ENCODE measurements around the gene ADSS1.

The ADSS1 gene

DNA sequence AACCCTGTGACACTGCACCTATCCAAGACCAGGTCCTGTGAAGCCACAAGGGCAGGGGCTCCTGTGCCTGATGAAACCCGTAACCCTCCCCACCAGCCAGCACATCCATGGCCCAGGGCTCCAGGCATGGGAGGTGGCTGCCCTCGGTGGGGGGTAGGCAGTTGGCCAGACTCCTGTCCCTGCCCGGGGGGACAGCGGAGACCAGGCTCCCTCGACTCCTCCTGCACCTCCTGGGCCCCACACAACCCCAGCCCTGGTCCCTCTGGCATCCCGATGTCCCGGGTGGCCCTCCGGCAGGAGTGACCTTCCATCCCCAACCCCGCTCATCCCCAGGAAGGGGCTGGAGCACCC lies 60.2 kb downstream of the ADSS1 start:
- DNase-seq (ENCODE audit: low spot score): no peak

DNA sequence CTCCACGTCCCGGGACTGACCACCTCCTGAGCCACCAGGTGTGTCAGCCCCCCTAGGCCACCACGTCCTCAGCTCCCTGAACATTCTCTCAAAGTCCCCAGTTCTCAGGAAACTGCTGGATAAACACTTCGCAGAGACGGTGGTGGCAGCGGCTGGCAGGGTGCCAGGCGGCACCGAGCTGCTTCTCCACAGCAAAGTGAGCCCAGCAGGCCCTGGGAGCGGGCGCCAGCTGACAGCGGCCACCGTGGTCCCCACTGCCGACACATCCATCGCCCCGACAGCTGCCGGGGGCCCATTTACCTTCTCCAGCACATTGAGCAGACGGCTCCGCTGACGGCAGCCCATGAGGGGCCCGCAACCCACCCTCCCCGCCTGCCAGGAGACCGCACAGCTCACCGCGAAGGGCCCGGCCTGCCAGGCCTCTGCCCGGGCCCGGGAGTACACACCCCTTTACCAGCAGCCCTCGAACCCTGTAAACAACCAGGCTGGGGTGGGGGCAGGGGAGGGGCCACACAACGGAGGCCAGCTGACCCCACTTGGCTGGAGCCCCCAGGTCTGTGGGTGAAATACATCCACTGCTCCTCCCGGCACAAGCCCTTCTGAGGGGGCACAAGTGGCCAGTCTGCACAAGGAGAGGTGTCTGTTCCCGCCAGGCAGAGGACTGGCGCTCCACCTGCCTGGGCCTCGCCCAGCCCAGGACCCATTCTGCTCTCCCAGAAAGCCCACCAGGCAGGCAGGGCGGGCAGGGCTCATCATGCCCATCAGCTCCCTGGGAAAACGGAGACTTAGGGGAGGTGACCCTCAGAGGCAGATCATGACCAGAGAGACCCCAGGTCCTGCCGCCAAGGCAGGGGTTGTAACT lies 61.0 kb downstream of the ADSS1 start:
- no peak for DNase-seq (ENCODE audit: low spot score)

DNA sequence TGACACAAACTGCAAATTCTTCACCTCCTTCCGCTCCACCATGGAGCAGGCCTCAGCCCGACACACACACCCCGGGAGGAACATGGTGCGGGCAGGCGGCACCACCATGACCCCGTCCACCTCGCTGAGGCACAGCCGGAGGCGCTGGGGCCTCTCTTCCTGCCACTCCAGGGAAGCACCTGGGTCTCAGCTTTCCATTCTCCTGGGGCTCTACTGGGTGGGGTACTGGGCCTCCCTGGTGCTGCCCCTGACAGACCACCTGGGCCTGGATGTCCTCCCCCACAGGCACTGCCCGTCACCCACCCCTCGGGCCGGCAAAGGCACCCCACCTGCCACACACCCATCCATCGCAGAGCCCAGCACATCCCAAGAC lies 61.7 kb downstream of the ADSS1 start:
- DNase-seq (ENCODE audit: low spot score): no peak

DNA sequence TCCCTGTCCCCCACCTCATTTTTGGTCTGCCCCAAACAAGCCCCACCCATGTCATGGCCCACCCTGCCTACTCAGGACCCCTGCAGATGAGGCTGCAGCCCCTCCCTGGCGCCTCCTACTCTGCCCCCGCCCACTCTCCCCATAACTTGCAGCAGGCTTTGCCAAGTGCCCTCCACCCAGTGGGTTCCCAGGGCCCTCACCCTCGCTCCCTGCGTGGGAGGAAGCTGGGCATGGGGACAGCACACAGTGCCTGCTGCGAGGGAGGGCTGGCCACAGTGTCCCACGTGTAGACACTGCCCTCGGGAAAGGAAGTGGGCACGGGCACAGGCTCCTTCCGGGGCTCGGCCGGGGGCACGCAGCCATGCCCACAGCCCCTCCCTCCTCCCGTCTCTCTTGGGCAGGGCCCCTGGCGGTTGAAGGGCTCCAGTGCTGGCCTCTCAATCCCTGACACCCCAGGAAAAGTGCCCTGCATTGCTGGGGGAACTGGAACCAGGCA lies 62.1 kb downstream of the ADSS1 start:
- DNase-seq (ENCODE audit: low spot score): no peak

DNA sequence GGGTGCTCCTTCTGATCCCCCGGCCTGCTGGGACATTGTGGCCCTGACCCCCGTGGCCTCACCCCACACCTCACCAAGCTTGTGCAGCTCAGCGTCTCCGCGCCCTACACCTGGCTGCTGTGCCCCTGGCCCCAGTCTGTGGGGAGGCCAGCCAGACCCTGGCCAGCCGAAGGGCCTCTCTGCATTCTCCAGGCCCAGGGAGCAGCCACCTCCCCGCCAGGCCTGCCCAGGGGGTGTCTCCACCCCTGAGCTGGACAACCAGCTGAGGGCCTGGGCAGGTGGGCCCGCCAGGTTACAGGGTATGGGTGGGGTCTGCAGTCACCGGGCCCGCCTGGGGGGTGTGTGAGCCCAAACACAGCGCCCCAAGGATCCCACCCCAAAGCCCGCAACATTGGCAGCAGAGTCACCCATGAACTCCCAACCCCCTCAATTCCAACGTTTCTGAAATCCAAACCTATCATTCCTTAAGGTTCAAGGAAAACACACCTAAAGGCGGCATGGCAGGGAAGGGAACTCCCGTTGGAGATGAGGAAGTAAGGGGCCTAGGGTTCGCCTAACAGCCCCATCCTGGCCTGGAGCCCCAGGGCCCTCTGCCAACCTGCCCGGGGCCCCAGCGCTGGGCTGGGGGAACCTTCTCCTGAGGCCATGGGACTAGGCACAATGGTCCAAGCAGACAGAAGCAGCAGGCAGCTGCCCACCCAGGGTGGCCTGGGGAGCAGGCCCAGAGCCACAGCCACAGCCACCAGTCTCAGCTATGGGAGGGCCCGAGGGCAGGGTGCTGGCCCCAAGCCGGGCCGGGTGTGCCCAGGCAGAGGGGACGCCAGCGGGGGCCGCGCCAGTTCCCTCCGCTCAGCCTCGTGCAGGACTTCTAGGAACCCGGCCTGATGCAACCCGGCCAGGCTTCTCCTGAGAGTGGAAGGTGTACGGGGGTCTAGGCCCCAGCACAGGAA lies 63.0 kb downstream of the ADSS1 start:
- DNase-seq (ENCODE audit: low spot score): no peak

DNA sequence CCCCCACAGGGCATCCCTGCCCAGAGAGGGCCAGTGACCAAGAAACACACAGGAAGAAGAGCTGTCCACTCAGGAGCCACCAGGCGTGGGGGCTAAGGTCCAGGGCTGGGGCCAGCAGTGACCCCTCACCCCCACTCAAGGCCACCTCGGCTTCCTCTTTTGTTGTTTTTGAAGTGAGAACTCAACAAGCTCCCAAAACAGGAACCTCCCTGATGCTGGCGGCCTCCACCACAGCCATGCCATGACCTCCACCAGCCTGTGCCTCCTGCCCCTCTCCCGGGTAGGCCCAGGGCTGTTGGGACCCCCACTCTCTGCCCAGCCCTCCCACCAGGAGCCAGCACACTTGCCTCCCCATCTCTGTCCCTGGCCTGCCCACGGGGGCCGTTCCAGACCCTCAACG lies 63.7 kb downstream of the ADSS1 start:
- DNase-seq (ENCODE audit: low spot score): no peak

DNA sequence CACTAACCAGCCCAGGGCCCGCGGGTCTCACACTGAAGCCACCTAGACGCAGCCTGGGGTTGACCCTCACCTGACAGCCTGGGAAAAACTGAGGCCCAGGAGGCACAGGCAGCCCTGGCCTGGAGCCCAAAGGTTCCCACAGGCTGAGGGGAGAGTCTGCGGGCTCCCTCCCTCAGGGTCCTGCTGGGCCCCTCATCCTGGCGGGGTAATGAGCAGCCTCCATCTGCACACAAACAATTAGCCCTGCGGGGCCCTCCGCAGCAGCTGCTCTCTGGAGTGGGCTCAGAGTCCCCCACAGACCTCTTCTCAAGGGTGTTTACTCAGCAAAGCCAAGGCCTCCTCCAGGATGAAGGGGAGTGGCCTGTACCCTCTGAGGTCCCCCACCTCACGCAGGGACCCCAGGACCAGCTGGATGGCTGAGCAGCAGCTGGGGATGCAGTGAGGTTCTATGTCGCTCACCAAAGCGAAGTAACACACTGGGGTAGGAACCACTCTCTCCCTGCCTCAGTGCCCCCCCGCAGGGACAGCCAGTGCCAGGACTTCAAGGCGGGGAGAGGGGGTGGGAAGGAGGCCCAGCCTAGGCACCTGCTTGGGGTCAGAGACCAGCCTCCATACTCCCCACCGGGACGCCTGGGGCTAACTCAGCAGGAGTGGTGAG lies 64.3 kb downstream of the ADSS1 start:
- no peak for DNase-seq (ENCODE audit: low spot score)

DNA sequence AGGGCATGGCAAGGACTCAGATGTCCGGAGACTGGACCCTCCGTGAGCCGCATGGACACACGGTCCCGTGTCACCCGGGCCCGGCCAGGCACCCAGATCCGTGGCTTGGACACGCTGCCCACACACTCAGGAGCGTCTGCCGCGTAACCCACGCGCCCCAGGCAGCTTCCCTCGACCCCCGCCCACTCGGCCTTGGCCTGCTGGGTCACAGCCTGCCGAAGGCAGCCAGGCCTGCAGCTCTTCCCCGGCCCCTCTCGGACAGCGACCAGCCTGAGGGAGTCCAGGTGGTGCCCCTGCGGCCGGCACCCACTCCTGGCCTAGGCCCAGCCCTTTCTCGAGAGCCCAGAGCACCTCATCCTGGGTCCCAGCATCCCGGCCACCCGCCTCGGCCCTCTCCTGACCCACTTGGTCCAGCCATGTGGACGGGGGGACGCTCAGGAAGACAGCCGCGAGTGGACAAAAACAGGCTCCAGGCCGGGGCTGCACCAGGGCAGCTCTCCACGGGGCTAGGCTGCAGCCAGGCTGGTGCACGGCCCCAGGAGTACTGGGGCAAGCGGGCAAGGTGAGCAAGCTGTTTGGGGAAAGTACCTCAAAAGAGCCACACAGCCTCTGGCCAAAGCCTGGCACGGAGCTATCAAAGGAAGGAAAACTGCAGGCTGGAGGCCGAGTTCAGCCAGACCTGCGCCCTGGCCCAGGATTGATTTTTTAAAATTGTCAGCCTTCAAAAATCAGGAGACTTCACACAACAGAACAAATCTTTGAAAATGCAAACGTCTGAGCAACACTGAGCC lies 65.0 kb downstream of the ADSS1 start:
- DNase-seq (ENCODE audit: low spot score): no peak

DNA sequence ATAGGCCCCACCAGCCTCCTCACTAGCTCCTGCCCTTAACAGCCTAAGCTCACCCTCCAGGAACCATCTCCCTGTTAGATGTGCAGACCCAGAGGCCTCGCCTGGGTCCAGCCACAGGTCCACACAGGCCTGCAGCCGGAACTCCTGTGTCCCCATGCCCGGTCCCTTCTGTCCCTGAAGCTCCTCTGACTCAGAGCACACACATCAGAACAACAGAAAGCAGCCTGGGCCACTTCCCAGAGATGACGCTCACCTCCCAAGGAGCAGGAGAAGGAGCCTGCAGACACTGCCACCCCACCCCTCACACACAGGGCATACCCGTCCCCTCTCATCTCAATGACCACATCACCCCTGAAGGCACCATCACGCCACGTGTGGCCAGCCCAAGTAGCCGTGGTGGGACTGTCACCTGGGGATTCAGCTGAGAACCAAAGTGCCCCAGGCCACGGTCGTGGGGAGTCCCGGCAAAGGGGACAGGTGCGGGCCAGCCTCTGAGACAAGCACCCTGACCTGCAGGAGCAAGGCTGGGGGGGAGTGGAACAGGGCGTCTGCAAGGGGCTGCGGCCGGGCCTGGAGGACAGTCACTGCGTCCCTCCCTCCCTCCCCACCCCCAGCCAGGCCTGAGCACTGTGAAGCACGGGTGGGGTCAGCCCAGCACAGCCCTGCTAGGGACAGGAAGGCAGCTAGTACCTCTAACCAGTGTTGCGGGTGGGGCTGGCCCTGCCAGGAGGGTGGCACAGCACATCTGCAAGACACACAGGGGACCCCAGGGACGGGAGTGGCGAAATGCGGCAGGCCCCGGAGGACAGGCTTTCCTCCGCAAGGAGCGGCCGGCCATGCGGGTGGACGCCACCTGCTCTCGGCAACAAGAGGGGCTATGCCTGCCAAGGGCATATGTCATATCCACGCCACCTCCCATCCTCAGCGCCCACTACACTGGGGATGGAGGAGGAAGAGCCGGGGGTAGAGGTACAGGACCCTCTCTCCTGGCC lies 66.0 kb downstream of the ADSS1 start:
- DNase-seq (ENCODE audit: low spot score): no peak

DNA sequence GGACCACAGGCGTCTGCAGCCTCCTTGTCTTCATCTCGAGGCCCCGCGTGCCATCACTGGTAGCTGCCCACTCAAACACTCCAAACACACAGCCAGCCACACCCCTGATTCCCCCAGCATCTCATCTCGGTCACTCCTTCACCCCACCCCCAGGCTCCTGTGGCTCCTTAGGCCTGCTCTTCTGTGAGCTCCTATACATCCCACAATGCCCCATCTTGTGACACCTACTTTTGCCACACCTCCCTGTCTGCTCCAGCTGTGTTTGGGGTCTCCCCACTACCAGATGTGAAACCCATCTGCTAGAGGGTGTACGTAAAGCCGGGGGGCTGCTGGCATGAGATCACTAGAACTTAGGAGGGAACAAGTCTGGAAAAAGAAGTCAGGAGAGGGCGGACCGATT lies 67.4 kb downstream of the ADSS1 start:
- DNase-seq (ENCODE audit: low spot score): no peak

DNA sequence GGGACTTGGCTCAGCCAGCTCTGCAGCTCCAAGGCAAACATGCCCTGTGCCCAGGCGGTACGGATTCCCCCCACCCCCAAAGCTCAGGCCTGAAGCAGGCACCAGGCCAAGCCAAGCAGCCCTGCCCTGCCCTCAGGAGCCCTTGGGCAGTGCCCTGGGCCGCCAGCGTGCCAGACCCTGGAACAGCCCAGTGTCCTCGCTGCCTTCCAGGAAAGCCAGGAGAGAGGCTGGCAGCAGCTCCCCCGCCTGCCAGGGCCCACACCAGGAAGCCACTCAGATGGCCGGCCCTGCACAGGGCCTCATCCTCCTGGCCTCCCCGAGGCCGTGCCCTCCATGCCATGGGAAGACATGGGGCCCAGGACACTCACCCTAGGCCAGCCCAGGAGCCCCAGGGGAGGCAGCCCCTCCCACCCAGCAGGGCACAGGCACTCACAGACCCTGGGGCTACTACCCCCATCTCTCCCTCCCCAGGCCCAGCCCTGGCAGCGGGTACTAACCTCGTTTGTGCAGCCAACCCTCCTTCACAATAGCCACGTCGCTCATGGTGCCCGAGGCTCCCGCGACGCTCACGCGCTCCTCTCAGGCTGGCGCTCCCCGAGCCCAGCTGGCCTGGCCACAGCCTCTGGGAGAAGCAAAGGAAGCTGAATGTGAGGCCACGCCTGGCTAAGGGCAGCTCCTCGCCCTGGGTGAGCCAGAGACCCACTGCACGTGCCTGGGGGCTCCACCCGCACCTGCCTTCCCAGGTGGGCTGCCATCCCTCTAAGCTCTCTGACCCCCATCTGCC lies 68.3 kb downstream of the ADSS1 start:
- DNase-seq (ENCODE audit: low spot score): no peak

DNA sequence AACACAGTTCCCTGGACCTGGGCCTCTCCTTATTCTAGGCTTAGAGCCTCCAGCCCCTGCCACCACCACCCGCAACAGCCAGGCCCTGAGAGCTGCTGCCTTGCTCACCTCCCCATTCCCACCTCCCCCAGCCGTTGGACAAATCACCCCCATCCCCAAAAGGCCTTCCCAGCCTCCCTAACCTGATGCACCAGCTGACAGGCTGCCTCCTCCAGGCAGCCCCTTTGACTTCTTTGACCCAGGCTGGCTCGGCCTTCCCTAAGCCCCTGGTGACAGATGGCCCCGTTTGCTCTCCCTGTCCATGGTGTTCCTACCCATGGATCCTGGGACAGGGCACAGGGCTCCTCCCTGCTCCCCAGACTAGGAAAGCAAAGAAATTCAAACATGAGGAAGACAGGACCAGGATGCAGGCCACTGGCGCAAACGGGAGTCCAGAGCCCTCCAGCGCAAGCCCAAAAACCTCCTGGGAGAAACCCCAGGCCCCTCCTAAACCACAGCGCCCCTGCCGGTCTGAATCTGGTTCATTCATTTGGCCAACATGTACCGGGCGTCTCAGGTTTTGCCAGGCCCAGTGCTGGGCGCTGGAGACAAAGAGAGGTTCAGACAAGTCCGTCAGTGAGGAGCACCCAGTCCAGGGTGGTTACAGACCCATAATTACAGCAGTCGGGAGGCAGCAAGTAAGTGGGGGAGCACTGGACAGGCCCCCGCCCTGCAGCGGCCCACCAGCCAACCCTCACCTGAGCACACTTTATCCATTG lies 69.1 kb downstream of the ADSS1 start:
- DNase-seq (ENCODE audit: low spot score): no peak

DNA sequence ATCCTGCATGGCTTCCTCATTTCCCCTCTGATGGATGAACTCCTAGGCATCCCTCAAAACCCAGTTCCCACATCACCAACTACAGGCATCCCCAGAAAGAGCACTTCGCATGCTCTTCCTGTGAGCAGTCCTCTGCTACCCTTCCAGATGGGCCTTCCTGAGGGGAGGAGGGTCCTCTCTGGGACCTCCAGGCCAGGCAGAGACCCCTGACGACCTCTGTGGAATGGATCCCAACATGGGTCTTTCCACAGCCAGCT lies 69.6 kb downstream of the ADSS1 start:
- DNase-seq (ENCODE audit: low spot score): no peak

DNA sequence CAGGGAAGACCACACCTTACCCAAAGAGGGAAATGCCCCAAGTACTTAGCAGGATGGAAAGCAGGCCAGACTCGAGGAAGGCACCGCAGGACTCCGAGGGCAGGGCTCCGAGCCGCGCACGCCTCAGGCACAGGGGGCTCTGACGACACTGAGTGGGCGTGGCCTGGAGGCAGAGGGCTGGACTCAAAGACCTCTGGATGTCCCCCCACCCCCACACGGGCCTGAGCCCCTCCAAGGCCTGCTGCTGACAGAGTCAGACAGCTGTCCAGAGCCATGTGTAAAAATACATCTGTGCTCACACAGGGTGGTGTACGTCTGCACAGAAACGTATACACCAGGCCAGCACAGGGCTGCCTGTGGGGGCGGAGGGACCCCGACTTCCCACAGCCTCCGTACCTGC lies 70.1 kb downstream of the ADSS1 start:
- no peak for DNase-seq (ENCODE audit: low spot score)

DNA sequence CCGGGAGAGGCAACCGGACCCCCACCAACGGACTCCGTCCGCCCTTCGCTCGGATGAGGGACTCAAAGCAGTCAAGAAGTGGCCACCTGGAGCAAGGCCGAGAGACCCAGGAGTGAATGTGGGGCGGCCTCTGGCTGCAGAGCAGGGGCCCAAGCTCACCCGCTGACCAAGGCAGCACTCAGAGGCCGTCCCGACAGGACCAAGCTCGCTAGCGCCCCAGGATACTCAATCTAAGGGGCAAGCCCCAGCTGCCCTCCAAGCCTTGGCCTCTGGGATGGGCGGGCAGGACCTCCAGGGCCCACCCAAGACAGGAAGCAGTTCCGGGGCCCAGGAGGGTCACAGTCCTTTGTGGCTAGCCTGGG lies 70.6 kb downstream of the ADSS1 start:
- DNase-seq (ENCODE audit: low spot score): no peak

DNA sequence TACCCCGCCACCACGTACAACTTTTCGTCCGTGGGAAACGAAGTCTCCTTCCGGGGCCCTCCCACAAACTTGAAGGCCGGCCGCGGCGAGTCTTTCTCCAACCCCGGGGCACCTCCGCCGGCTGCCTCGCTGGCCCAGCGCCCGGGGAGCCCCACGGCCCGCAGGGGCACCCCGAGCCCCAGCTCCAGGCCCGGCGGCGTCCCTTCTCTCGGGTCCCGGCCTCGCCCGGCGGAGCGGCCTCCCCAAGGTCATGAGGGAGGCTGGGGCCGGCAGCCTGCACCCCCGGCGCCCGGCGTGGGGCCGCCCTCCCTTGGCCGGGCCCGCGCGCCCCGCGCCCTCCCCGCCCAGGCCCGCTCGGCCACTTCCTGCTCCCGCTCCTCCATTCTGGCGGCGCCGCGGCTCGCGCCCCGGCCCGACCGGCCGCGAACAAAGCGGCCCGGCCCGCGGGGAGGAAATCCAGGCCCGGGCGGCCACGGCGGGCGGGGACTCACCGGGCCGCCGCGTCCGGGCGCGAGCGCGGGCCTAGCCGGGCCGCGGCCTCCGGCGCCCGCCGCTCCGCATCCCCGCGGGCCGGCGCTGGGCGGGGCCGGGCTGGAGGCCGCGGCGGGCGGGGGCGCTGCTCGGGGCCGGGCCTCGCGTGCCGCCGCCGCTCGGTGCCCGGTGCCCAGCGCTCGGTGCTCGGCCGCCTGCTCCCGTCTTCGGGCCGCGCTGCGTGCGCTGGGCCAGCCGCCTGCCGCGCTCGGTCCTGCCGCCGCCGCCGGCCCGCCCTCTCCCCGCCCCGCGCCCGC lies 71.2 kb downstream of the ADSS1 start, which contains the start of gene AKT1:
Gene AKT1, minus strand, starts transcription at position 756 of the 788 bp plus-strand sequence. CDS start 3,105 bp downstream, outside the sequence.
- no peak for DNase-seq (ENCODE audit: low spot score)

DNA sequence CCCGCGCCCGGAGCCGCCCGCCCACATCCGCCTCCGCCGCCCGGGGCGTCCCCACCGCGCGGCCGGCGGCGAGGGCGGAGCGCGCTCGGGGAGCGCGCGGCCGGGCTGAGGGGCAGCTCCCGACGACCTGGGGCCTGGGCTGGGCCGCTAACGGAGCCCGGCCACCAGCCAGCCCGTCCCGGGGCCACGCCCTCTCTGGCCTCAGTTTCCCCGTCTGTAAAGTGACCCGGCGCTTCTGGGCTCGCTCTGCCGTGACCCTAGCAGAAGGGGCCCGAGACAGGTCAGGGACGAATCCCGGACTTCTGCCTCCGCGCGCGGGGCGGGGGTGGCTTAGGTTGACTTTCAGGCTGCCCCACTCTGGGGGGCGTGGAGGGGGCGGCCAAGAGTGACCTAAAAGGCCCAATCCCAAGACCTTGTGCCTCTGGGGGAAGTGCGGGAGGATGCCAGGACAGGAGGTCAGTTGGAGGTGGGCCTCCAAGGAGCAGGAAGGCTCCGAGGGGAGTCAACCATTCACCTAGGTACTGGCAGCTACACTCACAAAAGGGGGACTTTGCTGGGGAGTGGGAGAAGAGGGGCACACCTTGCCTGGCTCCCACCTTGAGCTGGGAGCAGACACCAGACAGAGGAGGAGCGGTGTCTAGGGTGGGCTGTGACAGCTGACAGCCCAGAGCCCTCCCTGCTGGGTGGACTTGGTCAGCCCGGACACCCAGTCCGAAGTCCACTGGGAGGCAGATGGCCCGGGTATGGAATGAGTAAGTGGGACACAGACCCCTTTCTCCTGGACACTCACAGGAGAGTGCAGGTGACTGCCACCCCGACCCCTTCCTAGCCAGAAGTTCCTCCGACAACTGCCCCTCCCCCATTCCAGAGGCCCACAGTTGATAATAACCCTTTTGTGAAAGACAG lies 72.0 kb downstream of the ADSS1 start:
- DNase-seq (ENCODE audit: low spot score): no peak
